ENCODE results near the gene METTL16.
"Not testable (repeated sequence)": the region's sequence is repeated elsewhere in the genome, so short reads cannot be mapped to it uniquely, and the experiment has no call there.

DNA sequence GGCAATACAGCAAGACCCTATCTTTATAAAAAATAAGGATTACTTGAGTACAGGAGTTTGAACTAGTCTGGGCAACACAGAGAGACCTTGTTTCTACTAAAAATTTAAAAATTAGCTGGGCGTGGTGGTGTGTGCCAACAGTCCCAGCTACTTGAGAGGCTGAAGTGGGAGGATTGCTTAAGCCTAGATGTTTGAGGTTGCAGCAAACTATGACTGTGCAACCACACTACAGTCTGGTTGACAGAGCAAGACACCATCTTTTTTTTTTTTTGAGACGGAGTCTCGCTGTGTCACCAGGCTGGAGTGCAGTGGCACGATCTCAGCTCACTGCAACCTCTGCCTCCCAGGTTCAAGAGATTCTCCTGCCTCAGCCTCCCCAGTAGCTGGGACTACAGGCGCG, 71.7 kb downstream of the METTL16 start:
- TF ChIP-seq POLR2A (IDR thresholded peaks at IDR 0.05; ENCODE audit: extremely low read depth, insufficient read length); MAX (IDR thresholded peaks at IDR 0.05; ENCODE audit: low read depth, low read length); MYC (IDR thresholded peaks at IDR 0.05; ENCODE audit: low read depth, low read length): not testable (repeated sequence)
- TF ChIP-seq, protein P1, sequence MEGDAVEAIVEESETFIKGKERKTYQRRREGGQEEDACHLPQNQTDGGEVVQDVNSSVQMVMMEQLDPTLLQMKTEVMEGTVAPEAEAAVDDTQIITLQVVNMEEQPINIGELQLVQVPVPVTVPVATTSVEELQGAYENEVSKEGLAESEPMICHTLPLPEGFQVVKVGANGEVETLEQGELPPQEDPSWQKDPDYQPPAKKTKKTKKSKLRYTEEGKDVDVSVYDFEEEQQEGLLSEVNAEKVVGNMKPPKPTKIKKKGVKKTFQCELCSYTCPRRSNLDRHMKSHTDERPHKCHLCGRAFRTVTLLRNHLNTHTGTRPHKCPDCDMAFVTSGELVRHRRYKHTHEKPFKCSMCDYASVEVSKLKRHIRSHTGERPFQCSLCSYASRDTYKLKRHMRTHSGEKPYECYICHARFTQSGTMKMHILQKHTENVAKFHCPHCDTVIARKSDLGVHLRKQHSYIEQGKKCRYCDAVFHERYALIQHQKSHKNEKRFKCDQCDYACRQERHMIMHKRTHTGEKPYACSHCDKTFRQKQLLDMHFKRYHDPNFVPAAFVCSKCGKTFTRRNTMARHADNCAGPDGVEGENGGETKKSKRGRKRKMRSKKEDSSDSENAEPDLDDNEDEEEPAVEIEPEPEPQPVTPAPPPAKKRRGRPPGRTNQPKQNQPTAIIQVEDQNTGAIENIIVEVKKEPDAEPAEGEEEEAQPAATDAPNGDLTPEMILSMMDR (IDR thresholded peaks at IDR 0.05; ENCODE audit: low read depth, low read length): not testable (repeated sequence)

Data from NB4 (cell line).